Gastroesophageal sphincter (tissue), 3 donors: ENCODE measurements around the gene ZBTB24.

ENCODE experiments used
- EP300 ChIP-seq: sonication (generic); formaldehyde crosslinking; IDR thresholded peaks from one replicate; pipeline ENCODE4 v1.6.1; 2017; ENCODE audit warnings: antibody characterized with exemption, mild to moderate bottlenecking
- POLR2A ChIP-seq, 2 donors: fragments of 450-650 bp; IDR thresholded peaks; one replicate each; pipeline ENCODE4 v1.6.1; 2017; ENCODE audit warnings: antibody characterized with exemption in 2 of 2, mild to moderate bottlenecking in 2 of 2, moderate library complexity in 1 of 2
- POLR2AphosphoS5 ChIP-seq: sonication (generic); formaldehyde crosslinking; IDR thresholded peaks from one replicate; pipeline ENCODE4 v1.6.1; 2017; ENCODE audit warnings: antibody characterized with exemption
- TF ChIP-seq, protein P1 (sequence below), 4 experiments: fragments of 200-600 bp in 2 of 4; fragments of 450-650 bp in 2 of 4; sonication (generic) in 1 of 4; IDR thresholded peaks; one replicate each; pipeline ENCODE4 v1.5.1; 2017 to 2019; ENCODE audit warnings: antibody characterized with exemption in 4 of 4, mild to moderate bottlenecking in 2 of 4, moderate library complexity in 2 of 4

DNA sequence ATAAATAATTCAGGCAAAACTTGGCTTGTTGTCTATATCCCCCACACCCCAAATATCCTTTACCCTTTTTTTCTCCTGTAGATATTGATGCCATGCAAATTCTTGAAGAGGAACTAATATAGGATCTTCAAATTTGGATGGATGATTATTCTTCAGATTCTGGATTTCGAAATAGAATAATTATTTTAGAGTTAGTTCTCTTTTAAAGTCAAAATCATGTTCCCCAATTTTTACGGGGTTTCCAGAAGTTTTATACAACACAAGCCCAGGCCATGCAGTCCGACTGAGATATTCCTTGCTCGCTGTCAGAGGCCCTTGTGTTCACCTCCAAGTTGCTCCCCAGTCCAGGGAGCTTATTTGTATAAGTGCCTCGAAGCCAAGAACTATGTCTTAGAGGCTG, 47.0 kb downstream of the ZBTB24 start:
- TF ChIP-seq, protein P1, sequence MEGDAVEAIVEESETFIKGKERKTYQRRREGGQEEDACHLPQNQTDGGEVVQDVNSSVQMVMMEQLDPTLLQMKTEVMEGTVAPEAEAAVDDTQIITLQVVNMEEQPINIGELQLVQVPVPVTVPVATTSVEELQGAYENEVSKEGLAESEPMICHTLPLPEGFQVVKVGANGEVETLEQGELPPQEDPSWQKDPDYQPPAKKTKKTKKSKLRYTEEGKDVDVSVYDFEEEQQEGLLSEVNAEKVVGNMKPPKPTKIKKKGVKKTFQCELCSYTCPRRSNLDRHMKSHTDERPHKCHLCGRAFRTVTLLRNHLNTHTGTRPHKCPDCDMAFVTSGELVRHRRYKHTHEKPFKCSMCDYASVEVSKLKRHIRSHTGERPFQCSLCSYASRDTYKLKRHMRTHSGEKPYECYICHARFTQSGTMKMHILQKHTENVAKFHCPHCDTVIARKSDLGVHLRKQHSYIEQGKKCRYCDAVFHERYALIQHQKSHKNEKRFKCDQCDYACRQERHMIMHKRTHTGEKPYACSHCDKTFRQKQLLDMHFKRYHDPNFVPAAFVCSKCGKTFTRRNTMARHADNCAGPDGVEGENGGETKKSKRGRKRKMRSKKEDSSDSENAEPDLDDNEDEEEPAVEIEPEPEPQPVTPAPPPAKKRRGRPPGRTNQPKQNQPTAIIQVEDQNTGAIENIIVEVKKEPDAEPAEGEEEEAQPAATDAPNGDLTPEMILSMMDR (IDR thresholded peaks at IDR 0.05) = no peak
- no peak for TF ChIP-seq EP300
- TF ChIP-seq POLR2A (IDR thresholded peaks at IDR 0.05) = no peak
- TF ChIP-seq POLR2AphosphoS5 = no peak
